Right cardiac atrium (tissue), 5 donors: ENCODE results near the gene NRG4. TPM values are rescaled to one million over a fixed set of nuclear protein-coding genes. Genes with fewer than 3 reads are reported as not detected.

Experiments
- ATAC-seq, 2 donors: fragments of 200-7000 bp; cut with Tn5 transposase; one replicate each; pipeline versions ENCODE4 v1.8.0 to v1.9.1; 2020; ENCODE audit warnings: moderate library complexity in 2 of 2, mild to moderate bottlenecking in 1 of 2
- DNase-seq, 3 donors: peaks; one replicate each; pipeline ENCODE4 v3.0.0-alpha.2; 2020
- H3K27ac ChIP-seq: one replicate; pipeline ENCODE4 v1.5.1; 2013; ENCODE audit warnings: mild to moderate bottlenecking, low read length, control low read depth, moderate library complexity
- H3K27me3 ChIP-seq: one replicate; pipeline ENCODE4 v1.6.1; 2013; ENCODE audit not compliant: control insufficient read depth, insufficient read depth
- H3K4me1 ChIP-seq: one replicate; pipeline ENCODE4 v1.6.1; 2013; ENCODE audit warnings: low read length; ENCODE audit not compliant: control insufficient read depth, insufficient read depth
- H3K4me3 ChIP-seq: one replicate; pipeline ENCODE4 v1.5.1; 2013; ENCODE audit warnings: low read length, control low read depth
- H3K9me3 ChIP-seq: one replicate; pipeline ENCODE4 v1.6.1; 2013; ENCODE audit warnings: low read length; ENCODE audit not compliant: control insufficient read depth
- WGBS: extraction: QIAGEN DNeasy Blood & Tissue Kit; methylation state at CpG from one replicate; pipeline ENCODE4 v1.1.7; 2013; 5-methylcytosine and 5-hydroxymethylcytosine counted together
- intact Hi-C, 4 donors: fragments of 100-400 bp; cut with DNase I; formaldehyde crosslinking; loops; one replicate each; pipeline versions ENCODE4 v1.11.0 to v1.14.0; 2022 to 2023
- polyA plus RNA-seq: library from polyadenylated mRNA; stranded (reverse); fragments of 200-250 nt; gene quantifications from one replicate; pipeline ENCODE4 v1.2.3, GENCODE V29; 2013
- total RNA-seq, 4 donors: library from RNA; stranded (reverse); fragmentation: NEBNext Ultra II Directional; extraction: Animal tissue kit (Norgen Biotek cat#: 25700); gene quantifications; one replicate each; pipeline ENCODE4 v1.2.1, GENCODE V29; 2021
- donor health status: healthy with polysubstance abuse.
- donor health status: DM: no; HTN: yes; CAD: no.
- donor health status: DM: no; HTN: no; CAD: no.
- donor health status: DM: no; HTN: yes; CAD: no; lungs with severe emphysema.
- donor health status: DM: yes; HTN: yes; CAD: no.

NRG4 gene
- total and polyA plus RNA-seq, 5 donors, result 0.34 TPM; not detected in 4

DNA sequence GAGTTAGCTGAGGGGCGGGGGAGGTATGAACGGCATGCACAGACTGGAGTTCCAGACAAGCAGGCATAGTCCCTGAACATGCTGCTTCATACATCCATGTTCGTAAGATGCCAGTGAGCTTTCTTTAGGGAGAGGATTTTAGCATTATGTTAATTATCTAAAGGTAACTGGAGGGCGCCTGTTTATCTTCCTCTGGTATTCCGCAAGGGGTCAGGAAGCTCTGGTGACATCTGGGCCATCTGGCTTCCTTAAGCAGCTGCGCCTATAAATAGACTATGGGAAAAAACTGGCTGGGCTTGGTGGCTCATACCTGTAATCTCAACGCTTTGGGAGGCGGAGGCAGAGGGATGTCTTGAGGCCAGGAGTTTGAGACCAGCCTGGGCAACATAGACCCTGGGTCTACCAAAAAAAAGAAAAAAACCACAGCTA is 110.1 kb downstream of the NRG4 start:
- Histone ChIP-seq H3K27me3 (no peaks in the 10 kb centered on the region), H3K4me1 (no peaks in the 10 kb centered on the region), H3K9me3 (no peaks in the 10 kb centered on the region), H3K27ac (peak overlapping the region; percentile 21), H3K4me3 (no peak overlapping the region)
- intact Hi-C loops, result loop anchor here in 1 of 4 donors (10.0 kb wide), 1 partner anchor 57 kb away; the partner anchor contains the start of gene UBE2Q2
- no peak for DNase-seq
- WGBS, result 23% methylated on average over 8 of the region's 8 CpGs
- ATAC-seq, result peak in 1 of 2 donors; percentile 13

DNA sequence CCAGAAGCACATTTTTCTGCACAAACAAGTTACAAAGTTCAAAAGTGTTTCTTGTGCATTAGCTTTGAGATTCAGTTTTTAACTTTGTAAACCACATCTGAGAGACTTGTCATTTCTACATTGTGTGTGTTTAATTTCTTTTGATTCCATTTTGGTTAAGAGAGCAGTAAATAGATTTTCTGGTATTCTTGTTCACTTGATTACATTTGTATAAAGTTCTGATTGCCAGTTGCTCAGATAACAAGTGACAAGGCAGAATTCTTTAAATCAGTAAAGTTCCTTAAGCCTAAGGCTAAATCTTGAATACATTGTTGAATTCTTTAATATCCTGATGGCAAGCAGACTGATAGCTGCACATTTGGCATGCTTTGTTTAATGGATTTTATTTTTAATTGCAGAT is 111.6 kb downstream of the NRG4 start:
- H3K4me1 ChIP-seq, result no peaks in the 10 kb centered on the region
- no peak overlapping the region for H3K4me3 ChIP-seq
- H3K27ac ChIP-seq, result no peak overlapping the region
- H3K9me3 ChIP-seq, result no peaks in the 10 kb centered on the region
- DNase-seq (no peak), ATAC-seq (no peak)
- no peaks in the 10 kb centered on the region for H3K27me3 ChIP-seq
- intact Hi-C loops, result loop anchor here in 1 of 4 donors (10.0 kb wide), 1 partner anchor 56 kb away; the partner anchor contains the start of gene UBE2Q2

GRCh38 chr15:75895731-75896130 is 116.5 kb downstream of the NRG4 start:
- Histone ChIP-seq H3K9me3 (no peaks in the 10 kb centered on the region), H3K27ac (no peak overlapping the region), H3K4me1 (no peaks in the 10 kb centered on the region), H3K4me3 (no peak overlapping the region), H3K27me3 (no peaks in the 10 kb centered on the region)
- intact Hi-C loops, result no loop called here
- DNase-seq (no peak), ATAC-seq (no peak)
- 81% methylated on average over 2 of the region's 2 CpGs for WGBS

DNA sequence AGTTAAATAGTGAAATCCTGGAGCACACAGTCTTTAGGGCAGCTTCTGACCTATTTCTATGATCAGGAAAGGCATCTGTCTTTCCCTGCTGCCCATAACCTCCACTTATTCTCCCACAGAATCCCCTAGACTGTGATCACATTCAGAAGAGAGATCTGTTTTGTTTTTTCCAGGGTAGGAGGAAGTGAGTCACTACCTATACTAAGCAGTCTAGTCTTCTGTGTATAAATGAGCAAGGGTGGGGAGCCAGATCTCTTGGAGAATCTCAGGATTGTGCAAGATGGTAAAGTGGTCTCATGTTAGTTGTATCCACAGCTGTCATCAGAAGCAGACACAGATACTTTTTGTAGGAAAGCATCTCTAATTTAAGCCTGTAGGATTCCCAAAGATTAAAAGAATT is 120.3 kb downstream of the NRG4 start:
- DNase-seq (no peak), ATAC-seq (peak in 1 of 2 donors; percentile 79)
- H3K4me3 ChIP-seq, result no peak overlapping the region
- no peaks in the 10 kb centered on the region for H3K9me3 ChIP-seq
- intact Hi-C loops, result no loop called here
- H3K27ac ChIP-seq, result no peak overlapping the region
- H3K27me3 ChIP-seq, result no peaks in the 10 kb centered on the region
- H3K4me1 ChIP-seq, result no peaks in the 10 kb centered on the region

Other genes starting within 250 kb of the NRG4 start
- 10 to 100 TPM; 26.5 to 32.6 (median 27.4) TPM for gene UBE2Q2, start 169.0 kb downstream of the NRG4 start, total RNA-seq
- 18.2 TPM for gene UBE2Q2, start 169.0 kb downstream of the NRG4 start, polyA plus RNA-seq
- gene FBXO22, start 108.5 kb downstream of the NRG4 start, total RNA-seq, result 10 to 100 TPM; 18.8 to 22.8 (median 20.2) TPM
- 13.0 TPM for gene FBXO22, start 108.5 kb downstream of the NRG4 start, polyA plus RNA-seq
- gene TMEM266, start 47.6 kb upstream of the NRG4 start, total RNA-seq, result under 1 TPM in 1 of 4 donors, not detected in 3; 0.09 TPM
- not detected for gene TMEM266, start 47.6 kb upstream of the NRG4 start, polyA plus RNA-seq